ENCODE results near the gene USF3. TPM values are rescaled to one million over a fixed set of nuclear protein-coding genes. Genes with fewer than 3 reads are reported as not detected.

USF3 gene
- total RNA-seq, 1 donor from 2014 or later, result 15.3 TPM

DNA sequence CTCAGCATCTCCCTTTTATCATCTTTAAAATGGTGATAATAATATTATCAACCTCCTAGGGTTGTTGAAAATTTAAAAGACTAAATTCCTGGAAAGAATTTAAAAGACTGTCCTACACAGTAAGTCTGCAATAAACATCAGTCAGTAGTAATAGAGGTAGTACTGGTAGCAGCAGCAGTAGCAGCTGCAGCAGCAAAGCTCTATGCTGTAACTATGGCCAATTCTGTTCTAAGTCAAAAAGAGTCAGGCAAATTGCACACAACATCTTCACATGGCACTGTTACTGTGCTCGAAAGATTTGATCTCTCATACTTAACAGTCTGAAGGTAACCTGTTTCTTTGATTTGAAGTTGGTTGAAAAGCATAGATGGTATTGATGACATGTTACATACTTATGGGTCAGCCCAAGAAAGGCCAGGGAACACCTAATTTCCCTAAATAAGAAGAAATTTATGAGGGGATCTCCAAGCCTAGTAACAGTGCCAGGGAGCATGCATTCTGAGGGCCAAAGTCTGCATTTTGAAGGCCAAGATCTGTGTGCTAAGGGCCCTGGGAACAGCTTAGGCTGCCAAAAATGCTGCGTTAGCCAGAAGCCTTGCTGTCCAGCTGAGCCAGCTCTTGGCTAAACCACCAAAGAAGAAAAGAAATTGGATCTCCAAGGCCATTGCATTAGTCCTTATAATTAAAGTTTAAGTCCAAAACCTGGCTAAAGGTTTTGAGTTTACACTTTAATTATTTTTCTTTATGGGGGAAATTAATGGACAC is 95.8 kb downstream of the USF3 start:
- Histone ChIP-seq H3K36me3 (no peaks in the 10 kb centered on the region), H3K9ac (no peak overlapping the region), H2AFZ (replicated peaks) (peak overlapping the region; percentile 15), H3F3A (ENCODE audit: low read depth) (no peaks in the 10 kb centered on the region), H3K4me1 (no peaks in the 10 kb centered on the region), H3K27ac (no peak overlapping the region), H3K79me2 (ENCODE audit: low read depth) (no peaks in the 10 kb centered on the region), H3K27me3 (no peaks in the 10 kb centered on the region), H3K9me3 (ENCODE audit: low read depth) (no peaks in the 10 kb centered on the region), H3K4me2 (no peak overlapping the region), H4K20me1 (ENCODE audit: low read depth) (no peaks in the 10 kb centered on the region), H3K4me3 (no peak overlapping the region)
- Mint-ChIP-seq H3K36me3 (no peaks in the 10 kb centered on the region), H3K9me3 (no peaks in the 10 kb centered on the region), H3K4me1 (no peaks in the 10 kb centered on the region), H3K27me3 (ENCODE audit: insufficient read depth, low read depth) (peaks cover under 1% of the 10 kb centered on the region), H3K4me3 (no peak overlapping the region), H3K27ac (no peak overlapping the region)
- no peak for DNase-seq (ENCODE audit: low spot score)
- no peak for TF ChIP-seq EZH2 (IDR thresholded peaks at IDR 0.05)
- TF ChIP-seq, protein P1, sequence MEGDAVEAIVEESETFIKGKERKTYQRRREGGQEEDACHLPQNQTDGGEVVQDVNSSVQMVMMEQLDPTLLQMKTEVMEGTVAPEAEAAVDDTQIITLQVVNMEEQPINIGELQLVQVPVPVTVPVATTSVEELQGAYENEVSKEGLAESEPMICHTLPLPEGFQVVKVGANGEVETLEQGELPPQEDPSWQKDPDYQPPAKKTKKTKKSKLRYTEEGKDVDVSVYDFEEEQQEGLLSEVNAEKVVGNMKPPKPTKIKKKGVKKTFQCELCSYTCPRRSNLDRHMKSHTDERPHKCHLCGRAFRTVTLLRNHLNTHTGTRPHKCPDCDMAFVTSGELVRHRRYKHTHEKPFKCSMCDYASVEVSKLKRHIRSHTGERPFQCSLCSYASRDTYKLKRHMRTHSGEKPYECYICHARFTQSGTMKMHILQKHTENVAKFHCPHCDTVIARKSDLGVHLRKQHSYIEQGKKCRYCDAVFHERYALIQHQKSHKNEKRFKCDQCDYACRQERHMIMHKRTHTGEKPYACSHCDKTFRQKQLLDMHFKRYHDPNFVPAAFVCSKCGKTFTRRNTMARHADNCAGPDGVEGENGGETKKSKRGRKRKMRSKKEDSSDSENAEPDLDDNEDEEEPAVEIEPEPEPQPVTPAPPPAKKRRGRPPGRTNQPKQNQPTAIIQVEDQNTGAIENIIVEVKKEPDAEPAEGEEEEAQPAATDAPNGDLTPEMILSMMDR (IDR thresholded peaks at IDR 0.05), result no peak

Small RNAs within 50 kb of the gene (small RNA-seq; reads per million reads assigned to genes)
- not detected for gene RN7SL767P

Other genes starting within 250 kb of the USF3 start
- gene SPICE1, start 181.5 kb downstream of the USF3 start, total RNA-seq (ENCODE audit: low replicate concordance), result 35.2 and 48.6 TPM in 2 replicates
- not detected in 2 replicates for gene SIDT1, start 164.1 kb downstream of the USF3 start, total RNA-seq (ENCODE audit: low replicate concordance)
- gene NAA50, start 49.6 kb upstream of the USF3 start, total RNA-seq (ENCODE audit: low replicate concordance), result 191 and 208 TPM in 2 replicates
- 90.7 and 115 TPM in 2 replicates for gene ATP6V1A, start 50.4 kb upstream of the USF3 start, total RNA-seq (ENCODE audit: low replicate concordance)
- 10.7 and 12.2 TPM in 2 replicates for gene GRAMD1C, start 142.1 kb upstream of the USF3 start, total RNA-seq (ENCODE audit: low replicate concordance)